LNCAP (cell line): ENCODE measurements around the gene AFG1L.

ENCODE experiments used
- TF ChIP-seq, protein P1 (sequence below): fragments of 450-650 bp; IDR thresholded peaks from 2 replicates; pipeline ENCODE4 v1.5.1; 2017; ENCODE audit warnings: mild to moderate bottlenecking

The AFG1L gene

GRCh38 chr6:108348655-108349349, 53.9 kb downstream of the AFG1L start:
- TF ChIP-seq, protein P1, sequence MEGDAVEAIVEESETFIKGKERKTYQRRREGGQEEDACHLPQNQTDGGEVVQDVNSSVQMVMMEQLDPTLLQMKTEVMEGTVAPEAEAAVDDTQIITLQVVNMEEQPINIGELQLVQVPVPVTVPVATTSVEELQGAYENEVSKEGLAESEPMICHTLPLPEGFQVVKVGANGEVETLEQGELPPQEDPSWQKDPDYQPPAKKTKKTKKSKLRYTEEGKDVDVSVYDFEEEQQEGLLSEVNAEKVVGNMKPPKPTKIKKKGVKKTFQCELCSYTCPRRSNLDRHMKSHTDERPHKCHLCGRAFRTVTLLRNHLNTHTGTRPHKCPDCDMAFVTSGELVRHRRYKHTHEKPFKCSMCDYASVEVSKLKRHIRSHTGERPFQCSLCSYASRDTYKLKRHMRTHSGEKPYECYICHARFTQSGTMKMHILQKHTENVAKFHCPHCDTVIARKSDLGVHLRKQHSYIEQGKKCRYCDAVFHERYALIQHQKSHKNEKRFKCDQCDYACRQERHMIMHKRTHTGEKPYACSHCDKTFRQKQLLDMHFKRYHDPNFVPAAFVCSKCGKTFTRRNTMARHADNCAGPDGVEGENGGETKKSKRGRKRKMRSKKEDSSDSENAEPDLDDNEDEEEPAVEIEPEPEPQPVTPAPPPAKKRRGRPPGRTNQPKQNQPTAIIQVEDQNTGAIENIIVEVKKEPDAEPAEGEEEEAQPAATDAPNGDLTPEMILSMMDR: no peak

DNA sequence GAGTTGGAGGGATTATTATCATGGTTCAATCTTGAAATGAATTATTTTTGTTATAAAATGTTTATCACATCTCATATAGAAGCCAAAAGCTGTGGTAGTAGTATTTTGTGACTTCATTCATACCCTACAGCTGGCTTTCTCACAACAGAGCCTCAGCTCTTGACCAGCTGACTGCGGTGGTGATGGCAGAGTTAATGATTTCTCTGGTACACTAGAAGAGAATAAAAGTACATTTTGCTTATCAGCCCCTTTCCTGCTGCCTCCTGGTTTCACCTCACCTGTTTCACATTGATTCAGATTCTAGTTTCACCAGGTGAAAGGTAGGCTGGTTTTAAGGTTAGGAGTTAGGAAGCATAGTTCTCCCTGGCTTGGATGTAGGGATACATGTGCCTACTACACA, 55.7 kb downstream of the AFG1L start:
- TF ChIP-seq, protein P1: no peak

GRCh38 chr6:108353853-108354252, 59.0 kb downstream of the AFG1L start:
- TF ChIP-seq, protein P1: no peak

DNA sequence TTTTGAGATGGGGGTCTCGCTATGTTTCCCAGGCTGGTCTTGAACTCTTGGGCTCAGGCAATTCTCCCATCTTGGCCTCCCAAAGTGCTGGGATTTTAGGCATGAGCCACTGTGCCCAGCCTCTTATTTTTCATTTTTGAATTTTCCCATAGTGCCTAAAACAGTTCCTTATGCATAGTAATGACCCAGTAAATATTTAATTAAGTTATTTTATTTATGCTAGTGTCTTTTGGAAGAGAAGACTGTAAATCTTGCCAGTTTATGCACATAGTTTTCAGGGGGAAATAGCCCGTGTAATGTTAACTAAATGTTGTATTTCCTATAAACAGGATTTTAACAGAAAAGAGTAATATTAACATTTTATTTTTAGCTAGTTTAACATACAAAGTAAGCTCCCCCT, 60.3 kb downstream of the AFG1L start:
- TF ChIP-seq, protein P1: no peak

DNA sequence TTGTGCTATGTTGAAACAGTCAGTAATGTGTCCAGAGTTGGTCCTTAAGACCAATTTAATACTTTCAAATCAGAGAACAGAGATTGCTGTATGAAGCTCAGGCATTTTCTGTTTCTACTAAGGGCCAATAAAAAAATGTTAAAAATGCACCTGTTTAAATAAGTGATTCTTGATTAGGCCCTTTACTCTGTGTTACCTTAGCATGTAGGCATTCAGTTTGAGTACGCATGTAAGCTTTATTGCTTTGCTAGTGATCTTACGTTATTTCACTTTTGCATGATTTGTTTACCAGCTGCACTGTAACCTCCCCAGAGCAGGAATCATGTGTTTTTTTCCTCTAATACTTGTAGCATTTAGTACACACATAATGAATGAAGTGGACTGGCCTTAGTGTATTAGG, 61.0 kb downstream of the AFG1L start:
- TF ChIP-seq, protein P1: no peak

- TF ChIP-seq, protein P1: no peak
Measured at GRCh38 chr6:108359901-108360882, 65.3 kb downstream of the AFG1L start.

- TF ChIP-seq, protein P1: no peak
Measured at GRCh38 chr6:108360919-108361311, 66.1 kb downstream of the AFG1L start.
